HG03196 (cell line): Measurements from ENCODE around the gene TTLL5.

Source experiments
- ATAC-seq: cut with Tn5 transposase; IDR thresholded peaks from one replicate; pipeline ENCODE4 v1.9.1; 2021; ENCODE audit not compliant: unreplicated experiment

TTLL5 gene

GRCh38 chr14:75726321-75726720, 65.3 kb downstream of the TTLL5 start:
- ATAC-seq, result no peak

GRCh38 chr14:75727124-75727523, 66.1 kb downstream of the TTLL5 start:
- no peak for ATAC-seq

- ATAC-seq, result no peak
These were observed 71.8 kb downstream of the TTLL5 start for GRCh38 chr14:75732888-75733287.

- no peak for ATAC-seq
These were observed 73.8 kb downstream of the TTLL5 start for GRCh38 chr14:75734854-75735253.

GRCh38 chr14:75736845-75737485, 75.9 kb downstream of the TTLL5 start:
- ATAC-seq, result no peak

GRCh38 chr14:75738192-75738591, 77.1 kb downstream of the TTLL5 start:
- no peak for ATAC-seq

- no peak for ATAC-seq
These were observed 81.8 kb downstream of the TTLL5 start for GRCh38 chr14:75742867-75743266.

GRCh38 chr14:75747899-75748298, 86.9 kb downstream of the TTLL5 start:
- ATAC-seq, result no peak

GRCh38 chr14:75748336-75748735, 87.3 kb downstream of the TTLL5 start:
- no peak for ATAC-seq

- no peak for ATAC-seq
These were observed 90.2 kb downstream of the TTLL5 start for GRCh38 chr14:75751296-75751695.

GRCh38 chr14:75752086-75752485, 91.0 kb downstream of the TTLL5 start:
- no peak for ATAC-seq

GRCh38 chr14:75752907-75753594, 92.0 kb downstream of the TTLL5 start:
- ATAC-seq, result no peak

- no peak for ATAC-seq
These were observed 92.7 kb downstream of the TTLL5 start for GRCh38 chr14:75753696-75754095.

- no peak for ATAC-seq
These were observed 96.8 kb downstream of the TTLL5 start for GRCh38 chr14:75757644-75758402.

- ATAC-seq, result no peak
These were observed 103.0 kb downstream of the TTLL5 start for GRCh38 chr14:75764020-75764419.

- ATAC-seq, result no peak
These were observed 108.1 kb downstream of the TTLL5 start for GRCh38 chr14:75769047-75769685.

GRCh38 chr14:75770635-75771034, 109.6 kb downstream of the TTLL5 start:
- ATAC-seq, result no peak

GRCh38 chr14:75771595-75771994, 110.5 kb downstream of the TTLL5 start:
- ATAC-seq, result no peak

- no peak for ATAC-seq
These were observed 112.0 kb downstream of the TTLL5 start for GRCh38 chr14:75773046-75773445.

GRCh38 chr14:75781096-75781495, 120.0 kb downstream of the TTLL5 start:
- ATAC-seq, result no peak

- no peak for ATAC-seq
These were observed 122.1 kb downstream of the TTLL5 start for GRCh38 chr14:75783184-75783583.
